Esophagus (tissue), 2 donors: ENCODE data around the gene ARRB2. TPM values are rescaled to one million over a fixed set of nuclear protein-coding genes. Genes with fewer than 3 reads are reported as not detected.
"Not testable (repeated sequence)": the region's sequence is repeated elsewhere in the genome, so short reads cannot be mapped to it uniquely, and the experiment has no call there.

Source experiments
- H3K27ac ChIP-seq, 2 donors: one replicate each; pipeline ENCODE4 v1.5.1; 2013; ENCODE audit warnings: low read depth in 2 of 2, mild to moderate bottlenecking in 2 of 2, inconsistent platforms in 1 of 2, low read length in 1 of 2, moderate library complexity in 1 of 2
- H3K27me3 ChIP-seq, 2 donors: one replicate each; pipeline ENCODE4 v1.6.1; 2013; ENCODE audit warnings: low read length in 2 of 2, control low read depth in 1 of 2, mild to moderate bottlenecking in 1 of 2; ENCODE audit not compliant: insufficient read depth in 2 of 2, control insufficient read depth in 1 of 2
- H3K36me3 ChIP-seq, 2 donors: one replicate each; pipeline ENCODE4 v1.6.1; 2013; ENCODE audit warnings: low read length in 1 of 2; ENCODE audit not compliant: control insufficient read depth in 2 of 2, insufficient read depth in 2 of 2
- H3K4me1 ChIP-seq, 2 donors: one replicate each; pipeline ENCODE4 v1.6.1; 2013; ENCODE audit warnings: low read length in 1 of 2; ENCODE audit not compliant: control insufficient read depth in 2 of 2, insufficient read depth in 2 of 2
- H3K4me3 ChIP-seq, 2 donors: one replicate each; pipeline ENCODE4 v1.5.1; 2013; ENCODE audit warnings: low read length in 2 of 2, mild to moderate bottlenecking in 2 of 2, low read depth in 1 of 2, moderate library complexity in 1 of 2
- H3K9me3 ChIP-seq, 2 donors: one replicate each; pipeline ENCODE4 v1.6.1; 2013; ENCODE audit warnings: mild to moderate bottlenecking in 2 of 2, low read depth in 1 of 2, low read length in 1 of 2, moderate library complexity in 1 of 2; ENCODE audit not compliant: control insufficient read depth in 2 of 2, insufficient read depth in 1 of 2
- WGBS, 2 donors: extraction: QIAGEN DNeasy Blood & Tissue Kit; methylation state at CpG; one replicate each; pipeline ENCODE4 v1.1.7; 2013; 5-methylcytosine and 5-hydroxymethylcytosine counted together
- polyA plus RNA-seq, 2 donors: library from polyadenylated mRNA; stranded (reverse); fragments of 200-250 nt; gene quantifications; one replicate each; pipeline ENCODE4 v1.2.3, GENCODE V29; 2013
- donor health status: healthy with polysubstance abuse.
- donor health status: Bipolar disorder and iron deficiency.

The ARRB2 gene
- polyA plus RNA-seq, 2 donors = 10.6 TPM

DNA sequence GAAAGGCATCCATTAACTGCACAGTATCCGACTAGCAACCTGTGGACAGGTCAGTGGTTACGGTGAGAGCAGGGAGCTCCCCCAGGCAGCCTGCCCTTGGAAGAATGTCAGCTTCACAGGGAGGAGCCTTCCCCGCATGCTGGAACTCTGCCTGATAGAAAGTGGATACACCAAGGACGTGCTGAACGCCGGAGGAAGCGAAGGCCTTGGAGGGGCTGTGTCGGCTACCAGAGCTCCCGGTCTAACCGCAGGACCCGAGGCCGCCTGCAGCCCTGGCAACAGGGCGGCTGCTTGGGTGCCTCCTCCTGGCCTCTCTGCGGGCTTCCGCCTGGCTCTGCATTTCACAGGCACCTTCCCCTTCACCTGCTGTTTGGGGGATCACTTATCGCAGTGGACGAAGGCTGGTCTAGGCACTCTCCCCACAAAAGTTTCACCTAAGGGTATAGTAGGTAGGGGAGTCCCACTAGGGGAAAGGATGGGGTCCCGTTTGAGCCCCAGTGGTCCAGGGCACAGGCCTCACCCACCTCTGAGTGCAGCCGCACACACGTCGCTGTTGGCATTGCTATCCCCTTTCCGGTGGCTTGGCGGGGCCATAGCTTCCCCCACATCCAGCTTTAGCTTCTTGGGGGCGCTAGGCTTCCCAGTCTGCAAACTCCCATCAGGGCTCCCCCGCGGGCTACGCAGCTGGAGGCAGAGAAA, 36.3 kb upstream of the ARRB2 start:
- H3K36me3 ChIP-seq = peaks cover 21 to 53% of the 10 kb centered on the region in 2 donors
- no peaks in the 10 kb centered on the region for H3K27me3 ChIP-seq
- WGBS, 2 donors = 90 to 91% methylated on average over 27 of the region's 27 CpGs
- H3K9me3 ChIP-seq = no peaks in the 10 kb centered on the region
- no peak overlapping the region for H3K27ac ChIP-seq
- H3K4me3 ChIP-seq = no peak overlapping the region
- H3K4me1 ChIP-seq = no peaks in the 10 kb centered on the region

DNA sequence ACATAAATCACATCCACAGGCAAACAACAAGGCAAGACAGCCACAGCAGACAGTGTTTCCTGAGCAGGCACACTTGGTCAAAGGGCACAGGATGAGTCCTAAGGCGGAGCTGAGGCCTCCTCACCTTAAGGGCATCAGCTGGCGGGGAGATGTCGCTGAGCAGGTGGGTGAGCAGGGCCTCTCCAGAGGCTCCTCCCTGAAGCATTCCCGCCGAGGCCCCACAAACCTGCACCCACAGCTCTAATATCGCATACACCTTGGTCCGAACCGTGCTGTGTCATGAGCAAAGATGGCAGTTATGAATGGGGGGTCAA, 35.8 kb upstream of the ARRB2 start:
- no peak overlapping the region for H3K4me3 ChIP-seq
- H3K36me3 ChIP-seq = peaks cover 21 to 53% of the 10 kb centered on the region in 2 donors
- WGBS, 2 donors = 92 to 94% methylated on average over 8 of the region's 8 CpGs
- H3K27ac ChIP-seq = no peak overlapping the region
- no peaks in the 10 kb centered on the region for H3K9me3 ChIP-seq
- no peaks in the 10 kb centered on the region for H3K27me3 ChIP-seq
- no peaks in the 10 kb centered on the region for H3K4me1 ChIP-seq

DNA sequence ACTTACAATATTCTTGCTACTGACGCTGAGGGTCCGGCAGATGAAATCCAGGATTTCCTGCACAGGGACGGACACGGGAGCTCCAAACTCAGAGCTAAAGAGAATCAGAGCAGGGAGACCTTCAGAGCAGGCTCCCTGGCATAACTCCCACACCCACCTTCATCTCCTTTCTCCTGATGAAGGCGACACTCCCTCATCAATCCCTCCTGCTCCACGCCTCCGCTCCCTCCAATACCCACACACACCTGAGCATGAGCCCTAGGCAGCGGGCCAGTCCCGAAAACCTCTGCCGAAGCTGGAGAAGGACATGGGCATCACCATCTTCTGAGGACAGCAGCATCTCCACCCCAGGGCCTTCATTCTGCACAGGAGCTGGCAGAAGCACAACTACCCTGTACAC, 34.6 kb upstream of the ARRB2 start:
- peaks cover 21 to 53% of the 10 kb centered on the region in 2 donors for H3K36me3 ChIP-seq
- H3K4me1 ChIP-seq = no peaks in the 10 kb centered on the region
- no peak overlapping the region for H3K27ac ChIP-seq
- H3K4me3 ChIP-seq = no peak overlapping the region
- H3K9me3 ChIP-seq = no peaks in the 10 kb centered on the region
- no peaks in the 10 kb centered on the region for H3K27me3 ChIP-seq
- 97 to 98% methylated on average over 10 of the region's 10 CpGs for WGBS, 2 donors

DNA sequence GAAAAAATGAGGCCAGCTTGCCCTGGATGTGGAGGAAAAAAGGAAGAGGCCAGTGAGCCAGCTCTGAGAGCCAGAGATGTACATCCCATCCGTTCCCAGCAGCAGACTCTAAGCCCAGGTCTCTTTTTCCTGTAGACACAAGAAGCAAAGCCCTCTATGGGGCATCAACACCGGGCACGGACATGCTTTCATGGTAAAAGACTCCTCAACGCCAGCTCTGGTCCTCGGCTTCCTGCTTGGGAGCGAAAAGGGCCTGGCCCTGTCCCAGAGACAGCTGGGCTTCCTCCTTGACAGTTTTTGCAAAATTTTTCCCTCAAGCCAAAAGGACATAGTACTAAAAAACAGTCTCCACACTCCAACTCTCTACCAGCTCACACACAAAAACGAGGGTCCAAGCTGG, 33.6 kb upstream of the ARRB2 start:
- Histone ChIP-seq H3K9me3 (no peaks in the 10 kb centered on the region), H3K27me3 (no peaks in the 10 kb centered on the region), H3K4me1 (no peaks in the 10 kb centered on the region), H3K4me3 (no peak overlapping the region), H3K36me3 (peaks cover 19 to 45% of the 10 kb centered on the region in 2 donors), H3K27ac (no peak overlapping the region)
- 78 to 91% methylated on average over 7 of the region's 7 CpGs for WGBS, 2 donors

DNA sequence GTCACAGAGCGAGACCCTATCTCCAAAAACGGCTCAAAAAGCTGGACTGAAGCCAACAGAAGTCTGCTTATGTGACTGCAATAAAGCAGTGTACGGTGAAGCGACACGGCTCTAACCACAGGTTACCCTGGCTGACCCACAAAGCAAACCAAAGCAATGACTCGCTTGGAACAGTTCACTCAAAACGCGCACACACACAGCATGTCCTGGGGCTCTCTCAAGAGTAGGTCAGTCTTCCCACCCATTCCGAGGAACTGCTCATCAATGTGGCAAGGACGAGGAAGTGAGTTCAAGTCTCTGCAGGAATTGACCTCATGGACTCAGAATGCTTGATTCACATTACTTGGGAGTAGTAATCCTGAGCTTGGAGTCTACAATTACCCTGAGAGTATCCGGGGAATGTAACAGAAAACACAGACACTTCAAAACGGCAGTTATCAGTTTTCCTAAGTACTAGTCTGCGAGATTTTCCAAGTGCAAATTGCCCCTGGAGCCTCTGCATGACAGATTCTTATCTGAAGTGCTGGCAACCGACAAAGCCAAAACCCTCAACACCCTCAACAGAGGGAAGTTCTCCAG, 31.9 kb upstream of the ARRB2 start:
- Histone ChIP-seq H3K36me3 (peaks cover 17 to 35% of the 10 kb centered on the region in 2 donors), H3K27me3 (no peaks in the 10 kb centered on the region), H3K27ac (no peak overlapping the region), H3K9me3 (no peaks in the 10 kb centered on the region), H3K4me3 (no peak overlapping the region), H3K4me1 (no peaks in the 10 kb centered on the region)
- 53 to 55% methylated on average over 14 of the region's 14 CpGs for WGBS, 2 donors

DNA sequence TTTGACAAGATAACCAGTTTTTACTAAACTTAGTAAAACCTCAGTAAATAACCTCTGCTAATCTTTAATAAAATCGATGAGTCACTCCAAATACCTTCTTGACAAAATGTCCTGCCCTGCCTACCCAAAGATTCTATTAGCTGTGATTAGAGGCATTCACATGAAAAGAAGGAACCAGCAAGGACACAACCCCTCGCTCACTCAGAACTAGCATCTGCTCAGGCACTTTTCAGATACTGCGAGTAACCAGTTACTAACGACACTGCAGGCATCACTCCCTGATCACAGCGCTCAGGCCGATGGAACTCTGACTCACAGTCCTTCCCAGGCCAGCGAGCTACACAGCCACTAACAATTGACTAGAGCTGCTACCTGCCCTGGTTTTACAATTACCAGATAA, 30.8 kb upstream of the ARRB2 start:
- Histone ChIP-seq H3K4me3 (no peak overlapping the region), H3K9me3 (no peaks in the 10 kb centered on the region), H3K36me3 (peaks cover 16 to 27% of the 10 kb centered on the region in 2 donors), H3K4me1 (no peaks in the 10 kb centered on the region), H3K27ac (peak overlapping the region in 1 of 2 donors; percentile 24), H3K27me3 (no peaks in the 10 kb centered on the region)
- 69 to 74% methylated on average over 7 of the region's 7 CpGs for WGBS, 2 donors

DNA sequence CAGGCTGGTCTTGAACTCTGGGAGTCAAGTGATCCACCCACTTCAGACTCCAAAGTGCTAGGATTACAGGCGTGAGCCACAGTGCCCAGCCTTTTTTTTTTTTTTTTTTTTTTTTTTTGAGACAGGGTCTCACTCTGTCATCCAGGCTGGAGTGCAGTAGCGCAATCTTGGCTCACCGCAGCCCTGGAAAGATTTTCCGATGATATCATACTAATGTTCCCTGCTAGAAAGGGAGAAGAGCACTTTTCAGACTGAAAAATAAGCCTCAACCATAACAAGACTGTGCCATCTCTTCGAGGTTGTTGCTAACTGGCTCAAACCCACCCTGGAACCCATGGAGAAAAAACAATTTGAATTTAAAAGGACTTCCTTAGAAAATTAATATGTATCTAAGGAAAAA, 26.7 kb upstream of the ARRB2 start:
- H3K27ac ChIP-seq, H3K4me3 ChIP-seq, H3K9me3 ChIP-seq, H3K36me3 ChIP-seq, H3K27me3 ChIP-seq, H3K4me1 ChIP-seq: not testable (repeated sequence)
- 77 to 82% methylated on average over 5 of the region's 5 CpGs for WGBS, 2 donors

DNA sequence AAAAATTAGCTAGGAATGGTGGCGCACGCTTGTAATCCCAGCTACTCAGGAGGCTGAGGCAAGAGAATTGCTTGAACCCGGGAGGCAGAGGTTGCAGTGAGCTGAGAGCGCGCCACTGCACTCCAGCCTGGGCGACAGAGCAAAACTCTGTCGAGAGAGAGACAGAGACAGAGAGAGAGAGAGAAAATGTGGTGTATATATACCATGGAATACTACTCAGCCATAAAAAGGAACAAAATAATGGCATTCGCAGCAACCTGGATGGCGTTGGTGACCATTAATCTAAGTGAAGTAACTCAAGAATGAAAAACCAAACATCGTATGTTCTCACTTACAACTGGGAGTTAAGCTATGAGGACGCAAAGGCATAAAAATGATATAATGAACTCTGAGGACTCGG, 20.6 kb upstream of the ARRB2 start:
- H3K36me3 ChIP-seq, H3K4me1 ChIP-seq, H3K27me3 ChIP-seq, H3K27ac ChIP-seq, H3K9me3 ChIP-seq, H3K4me3 ChIP-seq: not testable (repeated sequence)
- WGBS, 2 donors = 90 to 92% methylated on average over 12 of the region's 12 CpGs

DNA sequence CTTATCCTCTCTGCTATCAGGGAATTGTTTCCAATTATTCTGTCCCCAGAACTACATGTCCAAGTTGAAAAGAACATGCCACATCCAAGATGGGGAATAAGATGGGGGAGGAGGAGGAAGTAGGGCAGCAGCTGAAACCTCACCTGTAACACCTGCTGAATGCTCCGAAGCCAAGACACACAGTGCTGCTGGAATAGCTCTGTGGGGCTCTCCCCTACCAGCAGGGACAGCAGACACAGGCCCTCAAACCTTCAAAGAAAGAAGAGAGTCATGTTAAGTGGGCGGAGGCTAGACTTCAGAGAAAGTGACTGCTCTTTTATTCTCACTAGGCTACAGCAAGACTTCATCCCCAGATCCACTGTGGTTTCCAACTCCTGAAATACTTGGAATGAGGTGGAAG, 19.7 kb upstream of the ARRB2 start:
- peaks cover 2% of the 10 kb centered on the region in 2 donors for H3K36me3 ChIP-seq

DNA sequence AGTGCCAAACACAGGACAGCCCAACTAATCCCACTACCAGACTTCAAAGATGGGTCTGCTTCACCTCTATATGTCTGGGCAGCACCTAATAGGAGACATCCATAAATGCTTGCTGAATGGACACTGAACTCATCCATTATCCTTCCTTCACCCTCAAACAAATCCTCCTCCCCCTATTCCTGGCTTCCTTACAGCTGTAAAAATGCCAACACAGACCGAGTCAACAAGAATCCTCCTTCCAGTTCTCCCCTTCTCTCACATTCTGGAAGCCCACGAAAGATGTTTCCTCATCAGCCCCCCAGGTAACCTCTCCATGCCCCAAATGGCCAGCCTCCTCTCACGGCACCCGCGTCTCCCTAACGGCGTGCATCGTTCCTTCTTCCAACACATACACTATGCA, 18.7 kb upstream of the ARRB2 start:
- Histone ChIP-seq H3K36me3 (peaks cover 2% of the 10 kb centered on the region in 2 donors), H3K27ac (no peak overlapping the region)
- 68 to 73% methylated on average over 8 of the region's 8 CpGs for WGBS, 2 donors

More for the DNA sequence above, 19.7 kb upstream of the ARRB2 start:
- Histone ChIP-seq H3K27me3 (no peaks in the 10 kb centered on the region), H3K4me1 (no peaks in the 10 kb centered on the region), H3K9me3 (no peaks in the 10 kb centered on the region), H3K27ac (no peak overlapping the region), H3K4me3 (no peak overlapping the region)
- 81 to 87% methylated on average over 2 of the region's 2 CpGs for WGBS, 2 donors

More for the DNA sequence above, 18.7 kb upstream of the ARRB2 start:
- no peaks in the 10 kb centered on the region for H3K9me3 ChIP-seq
- H3K4me3 ChIP-seq = no peak overlapping the region
- no peaks in the 10 kb centered on the region for H3K4me1 ChIP-seq
- no peaks in the 10 kb centered on the region for H3K27me3 ChIP-seq
